SK-N-DZ (cell line): ENCODE results near the gene HHIPL1.
"Not testable (repeated sequence)": the region's sequence is repeated elsewhere in the genome, so short reads cannot be mapped to it uniquely, and the experiment has no call there.

ENCODE experiments used
- DNase-seq: peaks from one replicate; pipeline ENCODE4 v3.0.0-alpha.2; 2015; ENCODE audit warnings: low spot score

The HHIPL1 gene

DNA sequence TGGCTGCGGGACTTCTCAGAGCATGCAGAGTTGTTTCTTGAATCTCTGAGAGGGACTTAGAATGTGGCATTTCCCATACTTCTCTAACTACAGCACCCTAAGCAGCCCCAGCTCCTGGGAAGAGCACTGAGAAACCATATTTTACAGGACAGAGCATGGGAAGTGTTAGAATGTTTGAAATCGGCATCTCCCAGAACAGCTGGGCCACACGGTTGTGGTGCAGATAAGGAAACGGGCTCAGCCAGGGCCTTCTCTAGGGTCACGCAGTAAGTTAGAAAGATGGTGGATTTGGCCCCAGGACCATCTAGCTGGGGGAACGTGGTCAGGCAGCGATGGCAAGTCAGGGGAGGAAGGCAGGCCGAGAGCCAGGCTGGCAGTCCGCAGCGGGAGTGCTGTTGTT is 10.5 kb upstream of the HHIPL1 start:
- no peak for DNase-seq

DNA sequence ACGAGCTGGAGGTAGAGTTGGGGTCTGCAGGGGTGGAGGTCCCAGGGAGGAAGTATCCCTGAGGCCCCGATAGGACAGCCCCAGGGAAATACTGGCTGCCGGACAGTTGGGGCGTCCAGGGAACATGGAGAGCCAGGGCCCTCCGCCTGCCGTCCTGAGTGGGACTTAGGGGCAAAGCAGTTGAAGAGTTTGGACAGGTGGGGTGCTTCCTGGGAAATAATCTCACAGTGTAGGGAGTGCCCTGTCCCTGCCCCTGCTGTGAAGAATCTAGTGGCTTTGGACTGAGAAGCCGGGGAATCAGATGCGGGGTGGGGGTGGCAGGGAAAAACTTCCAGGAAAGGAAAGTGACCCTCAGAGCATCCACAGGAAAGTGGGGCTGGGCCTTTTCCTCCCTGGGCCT is 9.8 kb upstream of the HHIPL1 start:
- no peak for DNase-seq

DNA sequence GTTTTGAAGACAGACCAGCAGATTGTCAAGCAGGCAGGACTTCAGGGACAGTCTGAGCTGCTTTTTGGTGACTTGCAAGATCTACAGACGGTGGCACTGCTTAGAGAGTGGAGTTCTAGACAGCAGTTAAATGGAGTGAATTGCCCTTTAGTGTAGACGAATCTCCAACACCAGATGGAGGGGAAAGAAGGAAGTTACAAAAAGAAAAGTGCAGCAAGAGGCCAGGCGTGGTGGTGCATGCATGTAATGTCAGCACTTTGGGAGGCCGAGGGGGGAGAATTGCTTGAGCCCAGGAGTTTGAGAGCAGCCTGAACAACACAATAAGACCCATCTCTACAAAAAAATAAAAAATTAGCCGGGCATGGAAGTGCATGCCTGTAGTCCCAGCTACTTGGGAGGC is 8.4 kb upstream of the HHIPL1 start:
- no peak for DNase-seq

DNA sequence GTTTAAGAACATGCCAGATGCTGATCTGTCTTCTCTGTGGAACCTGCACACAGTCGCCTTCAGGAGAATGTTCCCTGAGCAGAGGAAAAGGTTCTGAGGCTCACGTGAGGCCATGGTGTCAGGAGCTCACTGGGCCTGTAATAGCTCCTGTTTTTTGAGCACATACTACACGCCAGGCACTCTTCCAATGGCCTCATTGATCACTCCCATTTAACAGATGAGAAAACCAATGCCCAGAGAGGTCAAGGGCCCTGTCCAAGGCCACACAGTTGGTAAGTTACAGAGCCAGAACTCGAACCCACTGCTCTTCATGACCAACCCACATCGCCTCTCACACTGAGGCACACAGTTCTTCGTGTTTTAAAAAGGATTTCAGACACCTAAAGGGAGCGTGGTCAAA is 7.3 kb upstream of the HHIPL1 start:
- no peak for DNase-seq

DNA sequence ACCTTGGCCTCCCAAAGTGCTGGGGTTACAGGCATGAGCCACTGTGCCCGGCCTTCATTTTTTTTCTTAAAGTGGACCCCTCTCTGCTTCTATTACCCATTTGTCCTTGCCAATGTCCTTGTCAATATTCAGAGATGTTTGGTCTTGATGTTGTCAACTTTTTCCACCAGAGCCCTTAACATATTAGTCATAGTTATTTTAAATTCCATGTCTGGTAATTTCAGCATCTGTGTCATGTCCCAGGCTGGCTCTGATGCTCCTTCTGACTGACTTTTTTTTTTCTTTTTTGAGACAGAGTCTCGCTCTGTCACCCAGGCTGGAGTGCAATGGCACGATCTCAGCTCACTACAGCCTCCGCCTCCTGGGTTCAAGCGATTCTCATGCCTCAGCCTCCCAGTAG is 2.2 kb upstream of the HHIPL1 start:
- DNase-seq: not testable (repeated sequence)

DNA sequence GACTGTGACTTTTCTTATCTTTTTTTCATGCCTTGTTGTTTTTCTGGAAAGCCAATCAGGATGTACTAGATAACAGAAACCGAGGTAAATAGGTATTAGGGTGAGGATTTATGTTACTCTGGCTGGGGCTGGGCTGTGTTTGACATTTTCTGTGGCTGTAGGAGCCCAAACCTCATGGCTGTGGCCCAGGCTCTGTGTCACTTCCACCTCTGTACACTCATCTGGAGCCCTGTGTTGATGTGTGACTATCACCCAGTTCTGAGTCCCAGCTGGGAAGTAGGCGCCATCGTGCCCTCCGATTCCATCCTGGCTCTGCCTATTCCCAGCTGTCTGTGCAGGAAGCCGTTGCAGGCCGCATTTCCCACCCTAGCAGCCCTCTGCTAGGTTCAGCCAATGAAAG is 1.6 kb upstream of the HHIPL1 start:
- no peak for DNase-seq

DNA sequence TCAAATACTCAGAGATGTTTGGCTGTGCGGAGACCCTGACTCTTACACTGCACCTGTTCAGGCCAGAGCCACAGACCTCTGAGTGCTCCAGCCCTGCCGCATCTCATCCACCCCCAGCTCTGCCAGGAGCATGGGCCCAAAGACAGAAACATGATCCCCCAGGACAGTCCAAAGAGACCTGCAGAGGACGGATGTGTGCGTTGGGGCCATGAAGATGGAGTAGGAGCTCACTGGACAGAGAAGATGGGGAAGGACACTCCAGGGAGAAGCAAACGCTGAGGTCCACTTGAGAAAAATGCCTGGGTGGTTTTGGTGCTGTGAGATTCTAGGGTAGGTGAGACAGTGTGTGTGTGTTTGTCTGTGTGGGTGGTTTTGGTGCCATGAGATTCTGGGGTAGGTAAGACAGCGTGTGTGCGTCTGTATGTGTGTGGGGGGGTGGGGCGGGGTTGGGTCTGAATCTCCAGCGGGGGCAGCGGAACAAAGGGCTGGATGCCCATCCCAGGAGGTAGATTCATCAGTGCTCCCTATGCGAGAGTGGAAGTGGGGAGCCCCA is 818 bp upstream of the HHIPL1 start:
- no peak for DNase-seq

DNA sequence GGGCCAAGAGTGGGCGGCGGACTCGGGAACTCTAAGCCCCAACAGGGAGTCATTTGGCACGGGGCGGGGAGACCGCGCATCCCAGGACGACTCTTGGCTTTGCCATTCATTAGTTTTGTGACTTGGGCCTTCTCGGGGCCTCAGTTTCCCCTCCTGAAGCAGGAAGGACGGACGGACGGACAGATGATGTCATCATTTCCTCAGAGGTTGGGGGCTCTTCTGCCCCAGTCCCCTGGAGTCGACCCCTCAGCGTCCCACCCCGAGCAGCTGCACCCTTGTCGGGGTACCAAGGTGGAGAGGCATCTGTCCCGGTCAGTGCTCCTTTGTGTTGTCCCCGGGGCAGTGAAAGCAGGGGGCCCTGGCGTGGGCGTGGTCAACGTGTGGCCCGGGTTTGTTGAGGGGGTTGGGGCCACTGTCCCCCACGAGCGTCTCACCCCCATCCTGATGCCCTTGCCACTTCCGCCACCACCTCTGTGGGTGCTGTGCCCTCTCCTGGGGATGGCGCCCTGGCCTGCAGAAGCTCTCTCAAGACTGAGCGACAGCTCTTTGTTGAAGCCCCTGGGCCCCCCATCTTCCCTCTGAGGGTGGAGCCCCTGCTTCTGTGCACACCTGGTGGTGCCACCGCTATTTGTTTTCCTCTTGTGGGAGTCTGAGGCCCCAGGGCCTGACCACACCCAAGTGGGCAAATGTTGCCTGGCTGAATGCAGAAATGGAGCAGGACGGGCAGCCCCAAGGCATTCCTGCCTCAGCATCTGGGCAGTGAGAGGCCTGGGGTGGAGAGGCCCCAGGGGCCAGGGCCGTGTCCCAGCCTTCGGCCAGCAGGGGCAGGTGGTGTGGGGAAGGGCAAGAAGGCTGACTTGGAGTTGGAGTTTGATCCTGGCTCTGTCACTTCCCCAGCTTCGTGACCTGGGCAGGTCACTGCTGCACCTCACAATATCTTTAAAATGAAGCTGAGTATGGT is 896 bp downstream of the HHIPL1 start:
- DNase-seq: no peak

DNA sequence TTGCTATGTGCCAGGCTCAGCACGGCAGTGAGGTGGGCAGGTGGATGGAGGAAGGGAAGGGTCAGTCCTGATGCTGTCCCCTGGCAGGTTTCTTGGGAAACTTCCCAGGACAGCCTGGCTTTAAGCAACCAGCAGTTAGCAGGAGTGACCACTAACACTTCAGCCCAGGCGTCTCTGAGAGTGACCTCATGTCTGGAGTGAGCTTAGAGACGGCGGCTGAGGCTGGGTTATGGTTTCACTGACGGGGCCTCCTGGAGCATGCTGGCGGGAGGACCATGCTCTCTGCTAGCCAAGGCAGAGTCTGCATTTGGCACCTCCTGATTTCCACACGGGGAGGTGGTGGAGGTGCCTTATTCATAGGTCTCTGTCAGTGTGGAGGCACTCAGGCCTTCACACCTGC is 2.5 kb downstream of the HHIPL1 start:
- no peak for DNase-seq

DNA sequence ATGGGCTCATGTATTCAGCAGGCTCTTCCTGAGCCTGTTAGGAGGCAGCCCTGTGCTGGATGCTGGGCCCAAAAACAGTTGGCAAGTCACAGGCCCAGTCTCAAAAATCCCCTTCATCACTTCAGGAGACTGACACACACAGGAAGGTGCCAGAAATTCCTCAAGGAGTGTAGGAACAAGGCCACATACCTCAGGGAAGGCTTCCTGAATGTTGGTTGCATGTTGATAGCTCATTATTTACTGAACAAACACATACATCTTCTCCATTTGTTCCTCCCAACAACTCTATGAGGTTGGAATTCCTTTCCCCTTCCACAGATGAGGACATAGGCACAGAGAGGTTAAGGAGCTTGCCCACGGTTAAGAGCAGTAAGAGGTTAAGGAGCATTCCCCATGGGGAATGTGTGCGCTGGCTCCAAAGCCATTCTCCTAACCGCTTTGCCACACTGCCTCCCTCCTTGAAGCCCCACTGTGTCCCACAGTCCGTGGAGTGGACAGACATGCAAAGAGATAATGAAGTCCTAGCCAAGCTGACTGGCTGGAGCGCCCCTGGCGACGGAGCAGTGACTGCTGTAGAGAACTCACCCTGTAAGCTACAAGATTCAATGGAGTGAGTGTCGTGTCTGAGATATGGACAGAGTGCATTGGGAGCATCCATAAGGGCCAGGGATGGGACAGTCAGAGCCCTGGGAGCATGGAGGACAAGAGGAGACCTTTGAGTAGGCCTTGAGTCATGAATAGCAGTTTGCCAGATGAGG is 3.3 kb downstream of the HHIPL1 start:
- no peak for DNase-seq

DNA sequence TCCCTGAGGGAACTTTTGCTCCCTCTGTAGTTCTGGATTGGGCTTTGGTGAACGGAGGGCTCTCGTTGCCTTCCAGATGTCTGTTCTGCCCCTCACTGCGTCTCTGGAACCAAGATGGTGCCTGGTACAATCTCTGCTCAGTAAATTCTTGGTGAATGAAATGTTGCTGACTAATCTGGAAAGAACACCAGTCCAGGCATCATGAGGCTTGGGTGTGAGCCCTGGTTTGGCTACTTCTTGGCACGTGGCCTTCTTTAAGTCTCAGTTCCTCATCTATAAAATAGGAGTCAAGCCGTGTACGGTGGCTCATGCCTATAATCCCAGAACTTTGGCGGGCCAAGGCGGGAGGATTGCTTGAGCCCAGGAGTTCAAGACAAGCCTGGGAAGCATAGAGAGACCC is 4.3 kb downstream of the HHIPL1 start:
- DNase-seq: no peak

DNA sequence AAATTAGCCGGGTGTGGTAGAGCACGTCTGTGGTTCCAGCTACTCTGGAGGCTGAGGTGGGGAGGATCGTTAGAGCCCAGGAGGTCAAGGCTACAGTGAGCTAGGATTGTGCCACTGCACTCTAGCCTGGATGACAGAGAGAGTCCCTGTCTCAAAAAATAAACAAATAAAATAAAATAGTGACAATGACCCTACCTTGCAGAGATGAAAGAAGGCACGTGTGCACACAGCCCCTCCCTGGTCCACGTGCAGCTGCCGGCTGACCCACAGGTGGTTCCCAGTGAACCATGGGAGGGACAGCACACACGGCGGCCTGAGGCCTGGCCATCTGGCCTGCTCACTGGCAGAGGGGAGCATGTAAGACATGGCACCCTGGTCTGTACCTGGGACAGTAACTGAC is 4.7 kb downstream of the HHIPL1 start:
- DNase-seq: no peak

DNA sequence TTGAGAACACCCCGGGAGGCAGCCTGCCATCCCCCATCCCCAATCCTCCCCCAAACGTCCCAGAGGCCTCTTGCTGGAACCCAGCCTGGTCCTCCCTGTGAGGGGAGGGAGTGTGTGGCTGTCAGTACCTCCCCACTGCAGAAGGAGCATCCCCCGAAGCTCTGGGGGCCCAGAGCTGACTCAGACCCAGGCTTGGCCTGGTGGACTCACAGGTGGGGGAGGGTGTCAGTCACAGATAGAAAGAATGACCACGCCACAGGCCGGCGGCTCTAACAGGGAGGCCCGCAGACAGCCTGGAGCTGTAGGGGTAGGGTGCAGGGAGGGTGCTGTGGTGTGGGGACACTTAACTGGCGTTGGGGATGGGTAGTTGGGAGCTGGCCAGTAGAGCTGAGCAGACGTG is 5.3 kb downstream of the HHIPL1 start:
- DNase-seq: no peak

DNA sequence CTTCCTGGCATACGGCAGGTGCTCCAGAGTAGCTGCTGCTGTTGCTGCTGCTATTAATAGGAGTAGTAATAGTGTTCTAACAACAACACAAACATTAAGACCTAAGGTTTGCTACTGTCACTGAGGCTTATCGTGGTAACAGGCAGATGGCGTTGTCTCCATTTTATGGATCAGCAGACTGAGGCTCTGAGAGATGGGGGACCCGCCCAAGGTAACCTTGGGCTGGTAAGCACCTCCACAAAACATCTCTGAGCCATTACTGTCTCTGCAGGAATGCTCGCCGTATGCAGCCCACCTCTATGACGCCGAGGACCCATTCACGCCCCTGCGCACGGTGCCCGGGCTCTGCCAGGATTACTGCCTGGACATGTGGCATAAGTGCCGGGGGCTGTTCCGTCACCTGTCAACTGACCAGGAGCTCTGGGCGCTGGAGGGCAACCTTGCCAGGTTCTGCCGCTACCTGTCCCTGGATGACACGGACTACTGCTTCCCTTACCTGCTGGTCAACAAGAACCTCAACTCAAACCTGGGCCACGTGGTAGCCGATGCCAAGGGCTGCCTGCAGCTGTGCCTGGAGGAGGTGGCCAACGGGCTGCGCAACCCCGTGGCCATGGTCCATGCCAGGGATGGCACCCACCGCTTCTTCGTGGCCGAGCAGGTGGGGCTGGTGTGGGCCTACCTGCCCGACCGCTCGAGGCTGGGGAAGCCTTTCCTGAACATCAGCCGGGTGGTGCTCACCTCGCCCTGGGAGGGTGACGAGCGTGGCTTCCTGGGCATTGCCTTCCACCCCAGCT is 7.2 kb downstream of the HHIPL1 start:
- DNase-seq: no peak

DNA sequence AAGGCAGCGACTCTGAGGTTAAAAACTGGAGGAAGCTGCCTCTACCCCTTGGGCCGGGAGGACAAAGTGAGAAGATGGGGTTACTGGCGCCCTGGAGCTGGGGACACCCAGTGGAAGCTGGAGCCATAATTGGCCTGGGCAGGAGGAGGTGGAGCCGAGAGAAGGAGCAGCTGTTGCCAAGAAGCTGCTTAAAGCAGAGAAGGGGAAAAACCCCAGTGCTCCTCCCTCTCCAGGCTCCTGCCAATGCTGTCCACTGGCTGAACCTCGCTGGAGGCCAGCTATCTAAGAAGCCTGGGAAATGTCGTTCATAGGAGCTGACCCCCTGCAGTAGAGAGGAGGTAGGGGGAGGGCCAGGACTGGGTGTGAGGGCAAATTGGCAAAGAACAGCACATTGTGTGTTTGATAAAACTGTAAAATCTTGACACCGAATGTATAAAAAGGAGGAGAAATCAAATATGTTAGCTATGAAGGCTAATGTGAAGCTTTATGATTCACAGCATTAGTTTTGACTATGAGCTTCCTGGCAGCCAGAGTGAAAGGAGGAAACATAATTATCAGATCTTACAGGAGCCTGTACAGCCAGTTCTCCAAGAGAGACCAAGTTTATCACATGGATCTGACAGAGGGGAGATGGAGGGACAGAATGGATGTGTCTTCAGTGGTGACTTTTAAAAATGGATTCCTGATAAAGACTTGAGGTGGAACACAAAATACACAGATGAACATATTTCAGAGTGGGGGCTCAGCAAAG is 9.5 kb downstream of the HHIPL1 start:
- DNase-seq: peak; percentile 13

DNA sequence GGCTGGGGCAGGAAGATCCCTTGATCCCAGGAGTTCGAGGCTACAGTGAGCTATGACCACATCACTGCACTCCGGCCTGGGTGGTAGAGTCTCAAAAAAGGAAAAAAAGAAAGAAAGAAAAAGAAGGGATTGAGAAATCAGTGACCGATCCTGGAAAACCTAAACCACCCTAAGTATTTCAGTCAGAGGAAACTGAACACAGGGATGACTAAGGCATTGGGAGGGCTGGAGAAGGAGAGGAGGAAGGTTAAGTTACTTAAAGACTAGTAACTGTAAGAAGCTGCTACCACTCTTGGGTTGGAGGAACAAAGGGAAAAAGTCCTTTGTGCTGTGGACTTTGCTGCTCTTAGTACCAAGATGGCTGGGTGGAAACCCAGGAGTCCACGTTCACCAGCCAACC is 10.6 kb downstream of the HHIPL1 start:
- DNase-seq: no peak

DNA sequence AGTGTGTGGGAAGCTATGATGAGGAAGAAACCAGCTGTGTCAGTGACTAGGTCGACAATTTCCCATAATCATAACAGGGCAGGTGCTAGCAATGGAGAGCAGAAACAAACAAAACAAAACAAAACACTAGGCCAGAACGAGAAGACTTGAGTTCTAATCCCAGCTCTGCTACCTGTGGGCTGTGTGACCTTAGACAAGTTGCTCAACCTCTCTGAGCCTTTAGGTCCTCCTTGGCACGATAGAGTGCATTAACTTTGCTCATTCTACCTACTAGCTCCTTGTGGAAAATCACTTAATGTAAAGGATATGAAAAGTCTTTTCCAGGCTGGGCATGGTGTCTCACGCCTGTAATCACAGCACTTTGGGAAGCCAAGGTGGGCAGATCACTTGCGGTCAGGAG is 11.2 kb downstream of the HHIPL1 start:
- DNase-seq: no peak

DNA sequence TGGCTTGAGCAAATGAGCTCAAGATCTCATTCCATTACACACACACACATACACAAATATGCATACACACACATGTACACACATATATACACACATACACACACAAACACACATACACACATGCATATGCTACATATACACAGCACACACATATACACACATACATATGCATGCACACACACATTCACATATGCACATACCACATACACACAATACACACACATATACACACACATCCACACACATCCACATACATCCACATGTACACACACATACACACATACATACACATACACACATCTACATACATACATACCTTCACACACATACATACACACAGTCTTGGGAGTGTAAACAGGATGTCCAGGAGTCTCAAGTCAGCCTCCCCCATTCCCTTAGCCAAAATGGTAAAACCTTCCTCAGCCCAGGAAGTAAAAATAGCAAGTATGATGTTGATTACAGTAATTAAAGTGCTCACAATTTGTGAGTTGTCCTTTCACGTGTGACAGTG is 12.8 kb downstream of the HHIPL1 start:
- DNase-seq: no peak

DNA sequence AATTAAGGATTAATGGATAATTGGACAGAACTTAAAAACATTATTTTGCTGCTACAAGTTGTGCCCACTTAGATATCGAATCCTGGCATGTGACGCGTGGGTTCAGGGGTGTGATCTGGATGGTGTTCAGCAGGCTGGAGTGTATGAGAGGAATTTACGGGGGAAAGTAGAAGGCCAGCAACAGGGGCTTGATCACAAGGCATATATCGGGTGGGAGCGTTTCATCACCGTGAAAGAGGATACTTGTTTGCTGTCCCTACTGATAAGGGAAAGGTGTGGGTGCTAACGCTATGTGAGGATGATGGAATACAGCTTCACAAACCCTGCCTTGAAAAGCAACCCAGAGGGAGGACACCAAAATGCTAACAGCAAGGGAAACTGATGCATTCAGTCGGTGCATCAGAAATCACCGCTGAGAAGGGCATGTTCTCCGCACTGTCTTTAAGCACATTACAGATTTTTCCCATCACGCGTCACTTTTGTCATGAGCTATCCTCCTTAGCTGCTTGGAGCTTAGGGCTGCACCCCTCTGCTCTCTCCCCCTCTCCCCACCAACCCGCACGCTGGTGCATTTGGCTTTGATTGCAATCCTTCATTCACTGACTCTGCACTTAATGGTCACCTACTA is 13.4 kb downstream of the HHIPL1 start:
- DNase-seq: no peak

DNA sequence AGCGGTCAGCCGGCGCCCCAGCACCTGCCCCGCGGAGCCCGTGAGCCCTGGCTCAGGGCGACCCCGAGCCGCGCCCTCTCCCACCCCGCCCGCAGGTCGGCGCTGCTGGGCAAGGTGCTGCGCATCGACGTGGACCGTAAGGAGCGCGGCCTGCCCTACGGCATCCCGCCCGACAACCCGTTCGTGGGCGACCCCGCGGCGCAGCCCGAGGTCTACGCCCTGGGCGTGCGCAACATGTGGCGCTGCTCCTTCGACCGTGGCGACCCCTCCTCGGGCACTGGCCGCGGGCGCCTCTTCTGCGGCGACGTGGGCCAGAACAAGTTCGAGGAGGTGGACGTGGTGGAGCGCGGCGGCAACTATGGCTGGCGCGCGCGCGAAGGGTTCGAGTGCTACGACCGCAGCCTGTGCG is 14.4 kb downstream of the HHIPL1 start:
- DNase-seq: no peak
